Measurements from ENCODE around the gene IPPK.

IPPK gene

GRCh38 chr9:92669890-92670708, at the start of gene IPPK:
Gene IPPK, minus strand, starts transcription at chr9:92670131. Its CDS starts 143 bp downstream, at chr9:92669988.
- DNase-seq (ENCODE audit: low read depth), result peak; percentile 95

DNA sequence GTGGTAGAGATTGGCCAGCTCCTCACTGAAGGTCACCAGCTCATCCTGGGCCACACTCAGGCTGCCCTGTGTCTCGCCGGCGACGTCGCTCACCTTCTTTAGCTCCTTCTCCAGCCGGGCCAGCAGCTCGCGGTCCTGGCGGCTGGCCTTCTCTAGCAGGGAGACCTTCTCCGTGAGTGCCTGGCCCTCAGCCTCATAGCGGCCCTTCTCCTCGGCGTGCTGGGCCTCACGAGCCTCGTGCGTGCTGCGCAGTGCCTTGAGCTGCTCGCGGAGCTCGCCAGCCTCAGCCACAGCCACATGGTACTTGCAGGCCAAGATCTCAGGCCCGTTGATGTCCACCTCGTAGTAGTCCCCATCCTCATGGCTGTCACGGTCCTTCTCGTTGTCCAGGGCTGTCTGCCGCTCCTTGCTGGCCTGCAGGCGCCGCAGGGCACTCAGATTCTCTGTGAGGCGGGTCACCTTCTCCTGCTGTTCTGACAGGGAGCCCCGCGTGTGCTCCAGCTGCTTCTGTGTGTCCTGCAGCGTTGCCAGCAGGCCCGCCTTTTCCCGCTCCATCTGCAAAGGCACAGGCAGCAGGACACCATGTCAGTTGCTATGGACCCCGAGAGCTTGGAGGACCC, 49.2 kb upstream of the IPPK start:
- DNase-seq (ENCODE audit: low read depth), result no peak

DNA sequence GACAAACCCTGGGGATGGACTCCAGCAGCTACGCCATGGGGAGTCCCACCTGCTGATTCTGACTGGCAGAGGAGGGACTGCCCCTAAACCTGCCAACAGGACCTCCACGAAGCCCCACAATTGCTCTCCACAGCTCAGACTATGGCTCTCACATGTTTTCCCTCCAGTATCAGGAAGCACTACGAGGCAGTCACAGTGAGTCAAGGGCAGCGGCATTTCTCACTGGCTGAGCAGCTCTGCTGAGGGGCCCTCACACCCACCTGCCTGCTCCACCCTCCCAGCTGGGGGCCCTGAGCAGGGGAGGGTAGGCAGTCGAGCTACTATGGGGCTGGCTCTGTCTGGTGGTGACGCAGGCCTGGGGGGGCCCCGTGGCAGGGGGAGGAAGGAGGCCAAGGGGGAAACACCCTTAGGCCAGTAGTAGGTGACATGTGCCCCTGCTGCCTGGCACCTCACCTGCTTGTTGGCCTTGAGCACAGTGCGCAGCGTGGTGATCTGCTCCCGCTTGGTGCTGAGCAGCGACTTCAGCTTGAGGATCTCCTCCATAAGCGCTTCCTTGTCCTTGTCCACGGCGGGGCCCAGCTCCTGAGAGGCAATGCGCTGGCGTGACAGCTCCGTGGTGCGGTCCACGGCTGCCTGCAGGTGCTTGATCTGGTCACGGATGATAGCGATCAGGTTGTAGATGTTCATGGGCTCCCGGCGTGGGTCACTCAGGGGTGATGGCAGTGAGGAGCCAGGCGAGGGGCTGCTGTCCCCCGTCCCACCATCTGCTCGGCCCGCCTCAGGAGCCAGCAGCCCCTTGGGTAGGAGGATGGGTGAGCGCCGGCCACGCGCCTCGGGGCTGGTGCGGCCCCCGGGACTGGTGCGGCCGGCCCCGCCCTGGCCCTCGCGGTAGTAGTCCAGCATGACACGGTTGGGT, 48.4 kb upstream of the IPPK start:
- no peak for DNase-seq (ENCODE audit: low read depth)

GRCh38 chr9:92717201-92718085, 47.5 kb upstream of the IPPK start:
- no peak for DNase-seq (ENCODE audit: low read depth)

- no peak for DNase-seq (ENCODE audit: low read depth)
These were observed 46.6 kb upstream of the IPPK start for GRCh38 chr9:92716557-92716956.

DNA sequence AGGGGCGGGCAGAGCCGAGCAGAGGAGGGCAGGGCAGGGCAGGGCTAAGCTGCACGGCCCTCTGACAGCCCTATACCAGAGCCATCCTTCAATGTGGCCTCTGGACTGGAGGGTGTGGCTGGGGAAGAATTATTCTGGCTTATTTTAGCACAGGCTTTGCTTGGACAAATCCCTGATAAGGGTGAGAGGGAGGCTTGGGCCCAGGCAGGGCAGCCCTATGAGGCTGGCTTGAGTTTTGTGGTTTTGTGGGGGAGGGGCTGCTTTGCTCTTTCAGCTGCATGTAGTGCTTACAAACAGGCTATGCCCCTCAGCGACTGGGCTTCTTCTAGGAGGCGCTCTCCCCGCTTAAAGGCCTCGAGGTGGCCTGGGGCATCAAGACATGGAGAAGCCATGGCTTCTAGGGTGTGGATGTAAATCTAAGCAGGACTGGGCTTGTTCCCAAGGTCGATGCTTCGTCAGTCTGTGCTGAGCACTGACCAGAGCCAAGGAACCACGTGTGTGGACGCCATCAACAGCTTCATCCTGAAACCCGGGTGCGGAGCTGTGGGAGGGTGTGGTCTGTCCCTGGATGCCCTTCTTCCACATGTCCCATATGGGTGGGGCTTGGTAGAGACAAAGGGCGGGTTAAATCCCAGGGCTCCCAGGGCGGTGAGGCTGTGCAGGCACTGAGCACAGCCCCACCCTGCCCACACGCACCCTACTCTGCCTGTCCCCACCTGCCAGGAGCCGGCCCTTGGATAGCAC, 45.7 kb upstream of the IPPK start:
- no peak for DNase-seq (ENCODE audit: low read depth)

GRCh38 chr9:92714787-92715487, 45.0 kb upstream of the IPPK start:
- no peak for DNase-seq (ENCODE audit: low read depth)

DNA sequence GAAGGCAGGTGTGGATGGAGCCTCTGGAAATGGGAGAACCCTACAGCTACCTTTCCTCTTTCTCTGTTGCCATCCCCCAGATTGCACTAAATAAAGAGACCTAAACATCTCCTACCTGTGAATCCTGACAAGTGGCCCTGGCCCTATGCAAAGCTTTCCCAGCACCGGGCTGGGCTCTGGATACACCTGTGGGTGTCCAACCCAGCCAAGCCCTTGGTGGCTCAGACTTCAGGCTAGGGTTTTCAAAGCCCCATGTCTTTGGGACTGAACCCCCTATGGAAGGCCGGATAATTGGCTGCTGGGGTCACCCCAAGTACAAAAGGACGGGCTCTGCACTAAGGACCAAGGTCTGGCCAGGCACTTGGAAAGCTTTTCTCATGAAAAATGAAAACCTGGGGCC, 44.1 kb upstream of the IPPK start:
- no peak for DNase-seq (ENCODE audit: low read depth)

- DNase-seq (ENCODE audit: low read depth), result no peak
These were observed 43.6 kb upstream of the IPPK start for GRCh38 chr9:92713528-92713927.

DNA sequence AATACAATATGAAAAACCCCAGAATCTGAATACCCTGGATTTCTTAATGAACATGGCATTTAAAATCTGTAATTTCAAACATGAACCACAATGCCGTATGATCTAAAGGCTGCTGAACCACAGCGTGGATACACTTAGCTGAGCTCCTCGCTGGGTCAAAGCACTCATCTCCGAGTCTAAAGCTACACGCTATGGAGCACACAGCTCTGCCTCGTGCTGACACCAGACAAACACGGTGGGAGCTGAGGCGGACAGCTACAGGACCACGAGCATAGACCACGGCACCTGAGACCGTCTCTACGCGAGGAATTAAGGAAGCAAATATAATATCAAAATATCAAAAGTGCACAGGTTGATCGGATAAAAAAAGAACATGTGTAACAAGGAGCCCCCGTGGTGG, 42.8 kb upstream of the IPPK start:
- no peak for DNase-seq (ENCODE audit: low read depth)

DNA sequence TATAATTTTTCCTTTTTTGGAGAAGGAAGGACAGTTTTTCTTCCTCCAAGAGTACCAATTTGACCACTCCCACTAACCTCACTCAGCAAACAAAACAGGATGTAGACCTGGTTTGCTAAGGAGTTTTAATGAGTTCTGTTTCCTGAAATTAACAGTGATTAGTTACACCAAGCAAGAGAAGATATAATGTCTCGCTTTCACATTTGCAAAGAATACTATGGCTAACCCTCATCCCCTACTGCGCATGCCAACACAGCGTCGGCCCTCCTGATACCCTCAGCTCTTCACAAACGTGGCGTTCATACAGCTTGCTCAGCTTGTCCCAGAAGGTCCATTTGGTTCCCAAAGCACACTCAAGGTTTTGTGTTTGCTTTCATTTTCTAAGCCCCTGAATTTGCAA, 41.9 kb upstream of the IPPK start:
- DNase-seq (ENCODE audit: low read depth), result no peak

DNA sequence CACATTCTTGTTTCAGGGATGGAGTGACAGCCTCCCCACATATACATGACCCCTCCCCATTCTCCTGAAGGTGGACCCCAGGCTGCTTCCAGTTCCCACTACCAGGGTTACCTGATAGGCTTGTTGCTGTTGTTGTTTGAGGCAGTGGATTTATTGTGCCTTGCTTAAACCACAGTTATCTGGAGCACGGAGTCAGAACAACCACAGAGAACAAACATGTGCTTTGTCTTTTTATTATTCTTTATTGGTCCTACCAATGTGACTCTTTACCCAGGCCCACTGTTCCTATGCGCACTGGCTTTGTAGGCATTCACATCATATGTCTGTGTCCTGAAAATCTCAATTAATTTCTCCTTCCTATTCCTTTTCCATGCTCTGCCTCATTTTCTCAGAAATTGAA, 41.2 kb upstream of the IPPK start:
- no peak for DNase-seq (ENCODE audit: low read depth)

GRCh38 chr9:92710368-92710767, 40.4 kb upstream of the IPPK start:
- DNase-seq (ENCODE audit: low read depth), result no peak

DNA sequence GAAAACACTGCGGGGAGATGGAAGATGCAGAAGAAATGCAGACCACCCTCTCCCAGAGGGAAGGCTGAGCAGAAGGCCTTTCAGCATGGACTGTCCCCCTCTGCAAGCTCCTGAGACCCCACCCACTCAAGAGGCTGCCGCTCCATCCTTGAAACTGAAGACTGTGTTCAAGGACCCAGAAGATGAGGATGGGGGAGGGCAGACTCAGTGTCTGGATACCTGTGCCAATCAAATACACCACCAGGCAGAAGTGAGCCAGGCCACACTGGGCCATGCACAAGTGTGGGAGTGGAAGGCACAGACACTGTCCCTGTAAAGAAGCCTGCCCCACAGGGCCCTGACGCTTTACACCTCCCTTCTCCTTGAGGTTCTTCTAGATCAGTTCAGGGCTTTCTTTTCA, 40.0 kb upstream of the IPPK start:
- DNase-seq (ENCODE audit: low read depth), result no peak

GRCh38 chr9:92709240-92709639, 39.3 kb upstream of the IPPK start:
- no peak for DNase-seq (ENCODE audit: low read depth)

DNA sequence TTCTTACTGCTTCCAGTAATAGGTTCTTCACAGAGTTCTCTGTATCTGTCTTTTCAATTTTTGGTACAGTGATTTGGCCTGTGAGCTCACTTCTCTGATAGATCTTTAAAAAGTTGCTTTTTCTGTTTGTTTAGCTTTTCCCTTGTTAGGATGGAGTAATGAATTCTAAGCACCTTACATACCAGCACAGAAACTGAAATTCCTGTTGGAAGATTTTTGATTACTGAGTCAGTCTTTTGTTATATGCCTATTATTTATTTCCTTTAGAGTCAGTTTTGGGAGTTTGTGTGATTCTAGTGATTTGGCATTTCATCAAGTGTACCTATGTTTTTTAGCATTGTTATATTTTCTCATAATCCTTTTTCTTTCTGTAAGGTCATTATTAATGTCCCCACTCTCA, 37.6 kb upstream of the IPPK start:
- no peak for DNase-seq (ENCODE audit: low read depth)

DNA sequence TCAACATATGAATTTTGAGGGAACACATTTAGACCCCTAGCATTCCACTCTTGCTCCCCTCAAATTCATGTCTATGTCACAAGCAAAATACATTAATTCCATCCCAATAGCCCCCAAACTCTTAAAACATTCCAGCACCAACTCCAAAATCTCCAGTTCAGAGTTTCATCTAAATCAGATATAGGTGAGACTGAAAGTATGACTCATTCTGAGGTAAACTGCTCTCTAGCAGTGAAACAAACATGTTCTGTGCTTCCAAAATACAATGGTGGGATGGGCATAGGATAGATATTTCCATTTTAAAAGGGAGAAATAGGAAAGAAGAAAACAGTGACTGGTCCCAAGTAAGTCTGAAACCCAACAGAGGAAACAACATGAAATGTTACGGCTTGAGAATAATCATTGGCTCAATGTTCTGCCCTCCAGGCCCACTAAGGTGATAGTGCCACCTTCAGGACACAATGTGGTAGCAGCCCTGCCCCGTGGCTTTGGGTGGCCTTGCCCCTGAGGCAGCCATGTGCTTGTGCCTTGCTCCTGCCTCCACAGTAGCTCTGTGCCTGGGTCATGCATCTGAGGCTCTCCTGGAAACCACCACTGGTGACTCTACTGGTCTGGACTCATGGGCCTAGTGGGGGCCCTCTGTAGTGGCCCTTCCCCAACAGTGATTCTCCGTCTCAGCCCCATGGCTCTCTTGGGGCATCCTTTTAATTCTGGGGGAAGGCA, 36.4 kb upstream of the IPPK start:
- no peak for DNase-seq (ENCODE audit: low read depth)

GRCh38 chr9:92704528-92704927, 34.6 kb upstream of the IPPK start:
- DNase-seq (ENCODE audit: low read depth), result no peak

GRCh38 chr9:92696619-92697018, 26.7 kb upstream of the IPPK start:
- no peak for DNase-seq (ENCODE audit: low read depth)

DNA sequence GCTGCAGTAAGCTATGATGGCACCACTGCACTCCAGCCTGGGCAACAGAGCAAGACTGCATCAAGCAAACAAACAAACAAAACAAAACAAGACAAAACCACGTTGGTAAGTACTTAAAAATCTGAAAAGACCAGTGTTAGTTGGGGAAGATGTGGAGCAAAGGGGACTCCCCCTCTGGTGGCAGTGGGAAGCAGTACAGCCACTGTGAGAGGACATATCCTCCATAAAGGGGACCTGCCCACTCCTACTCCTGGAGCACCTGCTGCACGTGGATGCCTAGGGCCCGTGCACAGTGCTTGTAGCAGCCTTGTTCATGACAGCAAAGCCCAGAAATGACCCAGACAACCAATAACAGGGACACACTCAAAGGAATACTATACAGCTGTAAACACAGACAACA, 17.0 kb upstream of the IPPK start:
- DNase-seq (ENCODE audit: low read depth), result no peak
